Measurements from ENCODE around the gene MRPS24.
A peak's percentile ranks its signal among the peaks of the same experiment; 100 is the strongest.
"Not testable (repeated sequence)": the region's sequence is repeated elsewhere in the genome, so short reads cannot be mapped to it uniquely, and the experiment has no call there.

The MRPS24 gene

GRCh38 chr7:43838201-43838658 lies 31.1 kb downstream of the MRPS24 start:
- H2AFZ ChIP-seq (ENCODE audit: low read depth, low read length), result peak overlapping the region; percentile 99
- ATAC-seq (ENCODE audit: insufficient read depth, low read depth) (no peak), DNase-seq (no peak)
- no peaks in the 10 kb centered on the region for H3K79me2 ChIP-seq (ENCODE audit: insufficient read depth, low read length)
- no peaks in the 10 kb centered on the region for H3K9me3 ChIP-seq (ENCODE audit: insufficient read depth, low read length, severe bottlenecking)
- peak overlapping the region; percentile 69 for H3K9ac ChIP-seq (ENCODE audit: low read depth, low read length)
- H3K27me3 ChIP-seq (ENCODE audit: insufficient read depth, low read length, poor library complexity), result peaks cover 3% of the 10 kb centered on the region
- no peaks in the 10 kb centered on the region for H3K36me3 ChIP-seq (ENCODE audit: insufficient read depth, low read length)
- no peaks in the 10 kb centered on the region for H4K20me1 ChIP-seq (ENCODE audit: insufficient read depth, low read length)
- peak overlapping the region; percentile 81 for H3K27ac ChIP-seq (ENCODE audit: low read length)
- H3K4me2 ChIP-seq (ENCODE audit: insufficient read depth, low read length), result peak overlapping the region; percentile 84
- TF ChIP-seq EZH2 (IDR thresholded peaks at IDR 0.05; ENCODE audit: borderline replicate concordance, low read depth, low read length, severe bottlenecking) (no peak), CTCF (IDR thresholded peaks at IDR 0.05; ENCODE audit: borderline replicate concordance, extremely low read depth, low read length, poor library complexity, severe bottlenecking) (no peak)
- peaks cover 27% of the 10 kb centered on the region for H3K4me1 ChIP-seq (ENCODE audit: insufficient read depth, low read length)
- H3K4me3 ChIP-seq (ENCODE audit: low read depth in 1 of 2, low read length in 2 of 2), result peak overlapping the region in 1 of 2 experiments; percentile 66; a peak in 3 of 4 replicates

GRCh38 chr7:43834463-43835251 lies 34.7 kb downstream of the MRPS24 start:
- peaks cover 4% of the 10 kb centered on the region for H3K9me3 ChIP-seq (ENCODE audit: insufficient read depth, low read length, severe bottlenecking)
- peak overlapping the region; percentile 82 for H3K27ac ChIP-seq (ENCODE audit: low read length)
- peak overlapping the region; percentile 49 for H3K9ac ChIP-seq (ENCODE audit: low read depth, low read length)
- peak overlapping the region; percentile 9 to 57; a peak in 3 of 4 replicates for H3K4me3 ChIP-seq (ENCODE audit: low read depth in 1 of 2, low read length in 2 of 2)
- H3K4me1 ChIP-seq (ENCODE audit: insufficient read depth, low read length), result peaks cover 27% of the 10 kb centered on the region
- TF ChIP-seq EZH2 (IDR thresholded peaks at IDR 0.05; ENCODE audit: borderline replicate concordance, low read depth, low read length, severe bottlenecking) (no peak), CTCF (IDR thresholded peaks at IDR 0.05; ENCODE audit: borderline replicate concordance, extremely low read depth, low read length, poor library complexity, severe bottlenecking) (no peak)
- peak overlapping the region; percentile 73 for H3K4me2 ChIP-seq (ENCODE audit: insufficient read depth, low read length)
- peak overlapping the region; percentile 87 for H2AFZ ChIP-seq (ENCODE audit: low read depth, low read length)
- no peaks in the 10 kb centered on the region for H3K27me3 ChIP-seq (ENCODE audit: insufficient read depth, low read length, poor library complexity)
- no peaks in the 10 kb centered on the region for H4K20me1 ChIP-seq (ENCODE audit: insufficient read depth, low read length)
- ATAC-seq (ENCODE audit: insufficient read depth, low read depth), result peak; percentile 78
- no peaks in the 10 kb centered on the region for H3K79me2 ChIP-seq (ENCODE audit: insufficient read depth, low read length)
- DNase-seq, result peak; percentile 70
- no peaks in the 10 kb centered on the region for H3K36me3 ChIP-seq (ENCODE audit: insufficient read depth, low read length)

GRCh38 chr7:43830917-43831316 lies 38.4 kb downstream of the MRPS24 start:
- not testable (repeated sequence) for H2AFZ ChIP-seq (ENCODE audit: low read depth, low read length); ATAC-seq (ENCODE audit: insufficient read depth, low read depth); DNase-seq; H3K79me2 ChIP-seq (ENCODE audit: insufficient read depth, low read length); H3K4me2 ChIP-seq (ENCODE audit: insufficient read depth, low read length); H3K27ac ChIP-seq (ENCODE audit: low read length); H3K9me3 ChIP-seq (ENCODE audit: insufficient read depth, low read length, severe bottlenecking); H3K4me3 ChIP-seq (ENCODE audit: low read depth in 1 of 2, low read length in 2 of 2); H3K36me3 ChIP-seq (ENCODE audit: insufficient read depth, low read length); H3K27me3 ChIP-seq (ENCODE audit: insufficient read depth, low read length, poor library complexity); H4K20me1 ChIP-seq (ENCODE audit: insufficient read depth, low read length); H3K9ac ChIP-seq (ENCODE audit: low read depth, low read length)
- H3K4me1 ChIP-seq (ENCODE audit: insufficient read depth, low read length), result peaks cover 17% of the 10 kb centered on the region

GRCh38 chr7:43825391-43825808 lies 43.9 kb downstream of the MRPS24 start:
- H3K9me3 ChIP-seq (ENCODE audit: insufficient read depth, low read length, severe bottlenecking), result no peaks in the 10 kb centered on the region
- H3K27me3 ChIP-seq (ENCODE audit: insufficient read depth, low read length, poor library complexity), result no peaks in the 10 kb centered on the region
- no peak overlapping the region for H3K4me2 ChIP-seq (ENCODE audit: insufficient read depth, low read length)
- H3K36me3 ChIP-seq (ENCODE audit: insufficient read depth, low read length), result no peaks in the 10 kb centered on the region
- H3K27ac ChIP-seq (ENCODE audit: low read length), result no peak overlapping the region
- no peak overlapping the region for H3K9ac ChIP-seq (ENCODE audit: low read depth, low read length)
- no peak for DNase-seq
- H3K4me3 ChIP-seq (ENCODE audit: low read depth in 1 of 2, low read length in 2 of 2), result no peak overlapping the region
- TF ChIP-seq EZH2 (IDR thresholded peaks at IDR 0.05; ENCODE audit: borderline replicate concordance, low read depth, low read length, severe bottlenecking), result no peak
- no peak for TF ChIP-seq CTCF (IDR thresholded peaks at IDR 0.05; ENCODE audit: borderline replicate concordance, extremely low read depth, low read length, poor library complexity, severe bottlenecking)
- H3K4me1 ChIP-seq (ENCODE audit: insufficient read depth, low read length), result no peaks in the 10 kb centered on the region
- H2AFZ ChIP-seq (ENCODE audit: low read depth, low read length), result no peak overlapping the region
- H3K79me2 ChIP-seq (ENCODE audit: insufficient read depth, low read length), result no peaks in the 10 kb centered on the region
- H4K20me1 ChIP-seq (ENCODE audit: insufficient read depth, low read length), result no peaks in the 10 kb centered on the region
- ATAC-seq (ENCODE audit: insufficient read depth, low read depth), result no peak
